WTC11 (cell line): ENCODE results near the gene CLCF1.

ENCODE experiments used
- CREM ChIP-seq: sonication (generic); formaldehyde crosslinking; IDR thresholded peaks from 2 replicates; pipeline ENCODE4 v1.8.1; 2022; ENCODE audit warnings: mild to moderate bottlenecking, missing genetic modification reagents, moderate library complexity
- JUN ChIP-seq: sonication (generic); formaldehyde crosslinking; IDR thresholded peaks from 2 replicates; pipeline ENCODE4 v1.8.0; 2023; ENCODE audit warnings: mild to moderate bottlenecking, missing genetic modification reagents
- MYBL2 ChIP-seq: sonication (generic); formaldehyde crosslinking; IDR thresholded peaks from 2 replicates; pipeline ENCODE4 v1.8.1; 2023; ENCODE audit warnings: mild to moderate bottlenecking, moderate library complexity, missing genetic modification reagents
- SP1 ChIP-seq: sonication (generic); formaldehyde crosslinking; conservative IDR thresholded peaks from 2 replicates; pipeline ENCODE4 v1.8.1; 2022; ENCODE audit warnings: missing genetic modification reagents
- ZNF263 ChIP-seq: sonication (generic); formaldehyde crosslinking; IDR thresholded peaks from 2 replicates; pipeline ENCODE4 v1.8.1; 2022; ENCODE audit warnings: low read depth, mild to moderate bottlenecking, moderate library complexity, missing genetic modification reagents
- TF ChIP-seq, protein P1 (sequence below): fragments of 200-600 bp; IDR thresholded peaks from 2 replicates; pipeline ENCODE4 v1.8.0; 2022; ENCODE audit warnings: antibody characterized with exemption
- TF ChIP-seq, protein P2 (sequence below): sonication (generic); formaldehyde crosslinking; conservative IDR thresholded peaks from 2 replicates; pipeline ENCODE4 v1.8.1; 2022; ENCODE audit warnings: mild to moderate bottlenecking, missing genetic modification reagents
- TF ChIP-seq, protein P3 (sequence below): sonication (generic); formaldehyde crosslinking; conservative IDR thresholded peaks from 2 replicates; pipeline ENCODE4 v1.8.1; 2023; ENCODE audit warnings: mild to moderate bottlenecking, low read depth, missing genetic modification reagents, moderate library complexity
- TF ChIP-seq, protein P4 (sequence below): sonication (generic); formaldehyde crosslinking; IDR thresholded peaks from 2 replicates; pipeline ENCODE4 v1.8.0; 2022; ENCODE audit warnings: mild to moderate bottlenecking, missing genetic modification reagents
- TF ChIP-seq, protein P5 (sequence below): sonication (generic); formaldehyde crosslinking; IDR thresholded peaks from 2 replicates; pipeline ENCODE4 v1.8.1; 2022; ENCODE audit warnings: low read depth, missing genetic modification reagents, borderline replicate concordance
- TF ChIP-seq, protein P6 (sequence below): sonication (generic); formaldehyde crosslinking; IDR thresholded peaks from 2 replicates; pipeline ENCODE4 v1.8.1; 2022; ENCODE audit warnings: mild to moderate bottlenecking, missing genetic modification reagents, moderate library complexity, borderline replicate concordance
- TF ChIP-seq, protein P7 (sequence below): sonication (generic); formaldehyde crosslinking; IDR thresholded peaks from 2 replicates; pipeline ENCODE4 v1.8.0; 2022; ENCODE audit warnings: missing genetic modification reagents
- TF ChIP-seq, protein P8 (sequence below): fragments of 250-450 bp; sonication (Bioruptor Pico); IDR thresholded peaks from 2 replicates; pipeline ENCODE4 v1.9.0; 2021; ENCODE audit warnings: mild to moderate bottlenecking

DNA sequence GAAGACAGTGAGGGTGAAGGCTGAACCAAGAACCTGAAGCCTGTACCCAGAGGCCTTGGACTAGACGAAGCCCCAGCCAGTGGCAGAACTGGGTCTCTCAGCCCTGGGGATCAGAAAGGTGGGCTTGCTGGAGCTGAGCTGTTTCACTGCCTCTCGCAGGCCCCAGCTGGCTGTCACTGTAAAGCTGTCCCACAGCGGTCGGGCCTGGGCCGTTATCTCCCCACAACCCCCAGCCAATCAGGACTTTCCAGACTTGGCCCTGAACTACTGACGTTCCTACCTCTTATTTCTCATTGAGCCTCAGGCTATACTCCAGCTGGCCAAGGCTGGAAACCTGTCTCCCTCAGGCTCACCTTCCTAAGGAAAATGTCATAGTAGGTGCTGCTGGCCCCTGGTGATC lies 24.1 kb upstream of the CLCF1 start:
- TF ChIP-seq, protein P1, sequence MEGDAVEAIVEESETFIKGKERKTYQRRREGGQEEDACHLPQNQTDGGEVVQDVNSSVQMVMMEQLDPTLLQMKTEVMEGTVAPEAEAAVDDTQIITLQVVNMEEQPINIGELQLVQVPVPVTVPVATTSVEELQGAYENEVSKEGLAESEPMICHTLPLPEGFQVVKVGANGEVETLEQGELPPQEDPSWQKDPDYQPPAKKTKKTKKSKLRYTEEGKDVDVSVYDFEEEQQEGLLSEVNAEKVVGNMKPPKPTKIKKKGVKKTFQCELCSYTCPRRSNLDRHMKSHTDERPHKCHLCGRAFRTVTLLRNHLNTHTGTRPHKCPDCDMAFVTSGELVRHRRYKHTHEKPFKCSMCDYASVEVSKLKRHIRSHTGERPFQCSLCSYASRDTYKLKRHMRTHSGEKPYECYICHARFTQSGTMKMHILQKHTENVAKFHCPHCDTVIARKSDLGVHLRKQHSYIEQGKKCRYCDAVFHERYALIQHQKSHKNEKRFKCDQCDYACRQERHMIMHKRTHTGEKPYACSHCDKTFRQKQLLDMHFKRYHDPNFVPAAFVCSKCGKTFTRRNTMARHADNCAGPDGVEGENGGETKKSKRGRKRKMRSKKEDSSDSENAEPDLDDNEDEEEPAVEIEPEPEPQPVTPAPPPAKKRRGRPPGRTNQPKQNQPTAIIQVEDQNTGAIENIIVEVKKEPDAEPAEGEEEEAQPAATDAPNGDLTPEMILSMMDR: no peak
- TF ChIP-seq ZNF263 (CRISPR knock-in tag) (no peak), MYBL2 (CRISPR knock-in tag) (no peak), SP1 (no peak), CREM (CRISPR knock-in tag) (no peak), JUN (CRISPR knock-in tag) (no peak)
- TF ChIP-seq, protein P2, sequence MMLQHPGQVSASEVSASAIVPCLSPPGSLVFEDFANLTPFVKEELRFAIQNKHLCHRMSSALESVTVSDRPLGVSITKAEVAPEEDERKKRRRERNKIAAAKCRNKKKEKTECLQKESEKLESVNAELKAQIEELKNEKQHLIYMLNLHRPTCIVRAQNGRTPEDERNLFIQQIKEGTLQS (CRISPR knock-in tag): no peak
- TF ChIP-seq, protein P3, sequence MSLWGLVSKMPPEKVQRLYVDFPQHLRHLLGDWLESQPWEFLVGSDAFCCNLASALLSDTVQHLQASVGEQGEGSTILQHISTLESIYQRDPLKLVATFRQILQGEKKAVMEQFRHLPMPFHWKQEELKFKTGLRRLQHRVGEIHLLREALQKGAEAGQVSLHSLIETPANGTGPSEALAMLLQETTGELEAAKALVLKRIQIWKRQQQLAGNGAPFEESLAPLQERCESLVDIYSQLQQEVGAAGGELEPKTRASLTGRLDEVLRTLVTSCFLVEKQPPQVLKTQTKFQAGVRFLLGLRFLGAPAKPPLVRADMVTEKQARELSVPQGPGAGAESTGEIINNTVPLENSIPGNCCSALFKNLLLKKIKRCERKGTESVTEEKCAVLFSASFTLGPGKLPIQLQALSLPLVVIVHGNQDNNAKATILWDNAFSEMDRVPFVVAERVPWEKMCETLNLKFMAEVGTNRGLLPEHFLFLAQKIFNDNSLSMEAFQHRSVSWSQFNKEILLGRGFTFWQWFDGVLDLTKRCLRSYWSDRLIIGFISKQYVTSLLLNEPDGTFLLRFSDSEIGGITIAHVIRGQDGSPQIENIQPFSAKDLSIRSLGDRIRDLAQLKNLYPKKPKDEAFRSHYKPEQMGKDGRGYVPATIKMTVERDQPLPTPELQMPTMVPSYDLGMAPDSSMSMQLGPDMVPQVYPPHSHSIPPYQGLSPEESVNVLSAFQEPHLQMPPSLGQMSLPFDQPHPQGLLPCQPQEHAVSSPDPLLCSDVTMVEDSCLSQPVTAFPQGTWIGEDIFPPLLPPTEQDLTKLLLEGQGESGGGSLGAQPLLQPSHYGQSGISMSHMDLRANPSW: no peak
- TF ChIP-seq, protein P4, sequence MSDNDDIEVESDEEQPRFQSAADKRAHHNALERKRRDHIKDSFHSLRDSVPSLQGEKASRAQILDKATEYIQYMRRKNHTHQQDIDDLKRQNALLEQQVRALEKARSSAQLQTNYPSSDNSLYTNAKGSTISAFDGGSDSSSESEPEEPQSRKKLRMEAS (CRISPR knock-in tag): no peak
- TF ChIP-seq, protein P5, sequence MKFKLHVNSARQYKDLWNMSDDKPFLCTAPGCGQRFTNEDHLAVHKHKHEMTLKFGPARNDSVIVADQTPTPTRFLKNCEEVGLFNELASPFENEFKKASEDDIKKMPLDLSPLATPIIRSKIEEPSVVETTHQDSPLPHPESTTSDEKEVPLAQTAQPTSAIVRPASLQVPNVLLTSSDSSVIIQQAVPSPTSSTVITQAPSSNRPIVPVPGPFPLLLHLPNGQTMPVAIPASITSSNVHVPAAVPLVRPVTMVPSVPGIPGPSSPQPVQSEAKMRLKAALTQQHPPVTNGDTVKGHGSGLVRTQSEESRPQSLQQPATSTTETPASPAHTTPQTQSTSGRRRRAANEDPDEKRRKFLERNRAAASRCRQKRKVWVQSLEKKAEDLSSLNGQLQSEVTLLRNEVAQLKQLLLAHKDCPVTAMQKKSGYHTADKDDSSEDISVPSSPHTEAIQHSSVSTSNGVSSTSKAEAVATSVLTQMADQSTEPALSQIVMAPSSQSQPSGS: no peak
- TF ChIP-seq, protein P6, sequence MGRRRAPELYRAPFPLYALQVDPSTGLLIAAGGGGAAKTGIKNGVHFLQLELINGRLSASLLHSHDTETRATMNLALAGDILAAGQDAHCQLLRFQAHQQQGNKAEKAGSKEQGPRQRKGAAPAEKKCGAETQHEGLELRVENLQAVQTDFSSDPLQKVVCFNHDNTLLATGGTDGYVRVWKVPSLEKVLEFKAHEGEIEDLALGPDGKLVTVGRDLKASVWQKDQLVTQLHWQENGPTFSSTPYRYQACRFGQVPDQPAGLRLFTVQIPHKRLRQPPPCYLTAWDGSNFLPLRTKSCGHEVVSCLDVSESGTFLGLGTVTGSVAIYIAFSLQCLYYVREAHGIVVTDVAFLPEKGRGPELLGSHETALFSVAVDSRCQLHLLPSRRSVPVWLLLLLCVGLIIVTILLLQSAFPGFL (CRISPR knock-in tag): no peak
- TF ChIP-seq, protein P7, sequence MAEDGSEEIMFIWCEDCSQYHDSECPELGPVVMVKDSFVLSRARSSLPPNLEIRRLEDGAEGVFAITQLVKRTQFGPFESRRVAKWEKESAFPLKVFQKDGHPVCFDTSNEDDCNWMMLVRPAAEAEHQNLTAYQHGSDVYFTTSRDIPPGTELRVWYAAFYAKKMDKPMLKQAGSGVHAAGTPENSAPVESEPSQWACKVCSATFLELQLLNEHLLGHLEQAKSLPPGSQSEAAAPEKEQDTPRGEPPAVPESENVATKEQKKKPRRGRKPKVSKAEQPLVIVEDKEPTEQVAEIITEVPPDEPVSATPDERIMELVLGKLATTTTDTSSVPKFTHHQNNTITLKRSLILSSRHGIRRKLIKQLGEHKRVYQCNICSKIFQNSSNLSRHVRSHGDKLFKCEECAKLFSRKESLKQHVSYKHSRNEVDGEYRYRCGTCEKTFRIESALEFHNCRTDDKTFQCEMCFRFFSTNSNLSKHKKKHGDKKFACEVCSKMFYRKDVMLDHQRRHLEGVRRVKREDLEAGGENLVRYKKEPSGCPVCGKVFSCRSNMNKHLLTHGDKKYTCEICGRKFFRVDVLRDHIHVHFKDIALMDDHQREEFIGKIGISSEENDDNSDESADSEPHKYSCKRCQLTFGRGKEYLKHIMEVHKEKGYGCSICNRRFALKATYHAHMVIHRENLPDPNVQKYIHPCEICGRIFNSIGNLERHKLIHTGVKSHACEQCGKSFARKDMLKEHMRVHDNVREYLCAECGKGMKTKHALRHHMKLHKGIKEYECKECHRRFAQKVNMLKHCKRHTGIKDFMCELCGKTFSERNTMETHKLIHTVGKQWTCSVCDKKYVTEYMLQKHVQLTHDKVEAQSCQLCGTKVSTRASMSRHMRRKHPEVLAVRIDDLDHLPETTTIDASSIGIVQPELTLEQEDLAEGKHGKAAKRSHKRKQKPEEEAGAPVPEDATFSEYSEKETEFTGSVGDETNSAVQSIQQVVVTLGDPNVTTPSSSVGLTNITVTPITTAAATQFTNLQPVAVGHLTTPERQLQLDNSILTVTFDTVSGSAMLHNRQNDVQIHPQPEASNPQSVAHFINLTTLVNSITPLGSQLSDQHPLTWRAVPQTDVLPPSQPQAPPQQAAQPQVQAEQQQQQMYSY (CRISPR knock-in tag): no peak
- TF ChIP-seq, protein P8, sequence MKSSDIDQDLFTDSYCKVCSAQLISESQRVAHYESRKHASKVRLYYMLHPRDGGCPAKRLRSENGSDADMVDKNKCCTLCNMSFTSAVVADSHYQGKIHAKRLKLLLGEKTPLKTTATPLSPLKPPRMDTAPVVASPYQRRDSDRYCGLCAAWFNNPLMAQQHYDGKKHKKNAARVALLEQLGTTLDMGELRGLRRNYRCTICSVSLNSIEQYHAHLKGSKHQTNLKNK (CRISPR knock-in tag): no peak
